SH-SY5Y (cell line): Measurements from ENCODE around the gene ANKRD2.

Experiments
- GATA2 ChIP-seq: IDR thresholded peaks from 2 replicates; pipeline ENCODE4 v1.6.1; 2011; ENCODE audit warnings: mild to moderate bottlenecking, low read depth, low read length
- GATA3 ChIP-seq: IDR thresholded peaks from 2 replicates; pipeline ENCODE4 v1.6.1; 2011; ENCODE audit warnings: low read depth, mild to moderate bottlenecking, low read length, moderate library complexity

- TF ChIP-seq GATA3 = no peak
- TF ChIP-seq GATA2 = no peak
Observed at GRCh38 chr10:97597778-97598177, 25.2 kb downstream of the ANKRD2 start.
